Non-pigmented ciliary epithelial cell (primary cell): ENCODE data around the gene ZNF626.
"Not testable (repeated sequence)": the region's sequence is repeated elsewhere in the genome, so short reads cannot be mapped to it uniquely, and the experiment has no call there.

Experiments
- DNase-seq: peaks from one replicate; pipeline ENCODE4 v3.0.0-alpha.2; 2010; ENCODE audit warnings: low read depth

The ZNF626 gene

GRCh38 chr19:20661150-20661819 is at the start of gene ZNF626:
Gene ZNF626 (minus strand): TSS chr19:20661571. CDS start chr19:20661446, 125 bp downstream.
- DNase-seq: peak; percentile 91

GRCh38 chr19:20669263-20669662 is 7.9 kb upstream of the ZNF626 start:
- no peak for DNase-seq

DNA sequence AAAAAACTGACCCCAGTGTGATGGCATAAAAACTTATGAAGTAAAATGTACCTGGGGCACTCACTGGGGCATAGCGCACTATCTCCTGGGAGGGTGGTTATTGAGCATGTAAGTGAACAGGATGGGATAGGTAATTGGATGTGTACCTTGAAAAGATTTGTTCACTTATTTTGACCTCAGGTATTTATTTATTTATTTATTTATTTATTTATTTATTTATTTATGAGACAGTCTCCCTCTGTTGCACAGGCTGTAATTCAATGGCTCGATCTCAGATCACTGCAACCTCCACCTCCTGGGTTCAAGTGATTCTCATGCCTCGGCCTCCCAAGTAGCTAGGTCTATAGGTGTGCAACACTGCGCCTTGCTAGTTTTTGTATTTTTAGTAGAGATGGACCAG is 5.9 kb upstream of the ZNF626 start:
- DNase-seq: no peak

- DNase-seq: no peak
Measured at GRCh38 chr19:20664901-20665781, 3.8 kb upstream of the ZNF626 start.

GRCh38 chr19:20664475-20664874 is 3.1 kb upstream of the ZNF626 start:
- DNase-seq: not testable (repeated sequence)

DNA sequence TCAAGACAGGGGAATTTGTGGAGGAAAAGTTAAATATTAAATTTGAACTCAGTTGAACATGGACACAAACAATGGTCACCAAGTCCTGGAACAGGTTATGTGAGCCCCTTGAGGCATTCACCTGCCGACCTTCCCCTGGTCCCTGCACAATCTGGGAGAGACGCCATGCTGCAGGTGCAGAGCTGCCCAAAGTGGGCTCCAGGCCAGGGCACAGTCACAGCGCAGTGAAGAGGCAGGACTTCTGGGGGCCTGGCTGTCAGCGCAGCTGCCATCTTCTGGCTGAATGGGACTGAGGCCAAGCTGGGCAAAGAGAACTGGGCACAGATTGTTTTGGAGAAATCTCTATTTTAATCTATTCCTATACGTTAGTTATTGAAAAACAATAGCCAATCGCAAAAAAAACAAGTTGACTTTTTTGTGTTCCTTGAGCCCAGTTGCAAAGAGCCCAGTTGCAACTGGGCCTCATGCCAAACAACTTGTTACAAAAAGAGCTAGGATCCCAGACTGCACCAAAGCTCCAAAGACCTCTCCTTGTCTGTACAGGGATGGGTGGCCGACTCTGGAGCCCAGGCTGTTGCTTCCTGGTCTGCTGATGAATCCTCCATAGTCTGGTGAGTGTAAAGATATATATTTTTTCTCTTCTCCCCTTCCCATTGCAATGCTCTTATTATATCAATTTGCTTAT is 1.2 kb upstream of the ZNF626 start:
- no peak for DNase-seq

DNA sequence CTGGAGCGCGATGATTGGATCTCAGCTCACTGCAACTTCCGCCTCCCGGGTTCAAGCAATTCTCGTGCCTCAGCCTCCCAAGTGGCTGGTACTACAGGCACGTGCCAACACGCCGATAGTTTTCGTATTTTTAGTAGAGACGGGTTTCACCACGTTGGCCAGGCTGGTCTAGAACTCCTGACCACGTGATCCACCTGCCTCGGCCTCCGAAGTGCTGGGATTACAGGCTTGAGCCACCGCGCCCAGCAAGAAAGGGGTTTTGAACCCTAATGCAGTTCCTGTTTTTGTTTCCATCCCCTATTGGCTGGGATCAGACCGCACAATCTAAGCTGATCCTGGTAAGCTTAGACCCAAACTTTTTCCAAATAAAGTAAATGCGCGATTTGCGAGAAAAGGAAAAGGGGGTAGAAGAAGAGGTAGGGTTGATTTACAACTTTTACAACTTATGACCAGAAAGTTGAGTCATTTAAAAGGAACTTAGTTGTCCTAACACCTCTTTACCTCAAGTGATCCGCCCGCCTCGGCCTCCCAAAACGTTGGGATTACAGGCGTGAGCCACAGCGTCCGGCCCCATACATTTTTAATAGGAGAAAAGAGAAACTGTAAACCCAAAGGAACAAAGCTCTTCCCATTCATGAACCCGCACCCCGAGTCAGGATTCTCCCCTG is 764 bp downstream of the ZNF626 start:
- no peak for DNase-seq

DNA sequence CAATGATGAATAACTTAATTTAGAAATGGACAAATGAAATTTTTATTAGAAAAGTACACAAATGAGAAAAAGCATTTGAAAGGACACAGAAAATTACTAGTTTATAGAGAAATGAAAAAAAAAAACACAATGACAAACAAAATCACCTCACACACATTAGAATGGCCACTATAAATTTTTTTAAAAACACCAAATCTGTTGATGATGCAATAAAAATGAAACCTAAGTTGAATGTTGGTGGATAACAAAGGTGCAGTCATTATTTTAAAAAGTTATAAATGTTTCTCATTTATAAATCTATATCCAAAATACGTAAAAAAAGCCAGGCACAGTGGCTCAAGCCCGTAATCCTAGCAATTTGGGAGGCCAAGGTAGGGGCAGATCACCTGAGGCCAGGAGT is 20.8 kb downstream of the ZNF626 start:
- DNase-seq: no peak

- no peak for DNase-seq
Measured at GRCh38 chr19:20640023-20640422, 21.3 kb downstream of the ZNF626 start.

DNA sequence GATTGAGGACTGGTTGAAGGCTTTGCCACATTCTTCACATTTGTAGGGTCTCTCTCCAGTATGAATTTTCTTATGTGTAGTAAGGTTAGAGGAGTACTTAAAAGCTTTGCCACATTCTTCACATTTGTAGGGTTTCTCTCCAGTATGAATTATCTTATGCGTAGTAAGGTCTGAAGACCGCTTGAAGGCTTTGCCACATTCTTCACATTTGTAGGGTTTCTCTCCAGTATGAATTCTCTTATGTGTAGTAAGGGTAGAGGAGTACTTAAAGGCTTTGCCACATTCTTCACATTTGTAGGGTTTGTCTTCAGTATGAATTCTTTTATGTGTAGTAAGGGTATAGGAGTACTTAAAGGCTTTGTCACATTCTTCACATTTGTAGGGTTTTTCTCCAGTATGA is 36.8 kb downstream of the ZNF626 start:
- DNase-seq: not testable (repeated sequence)

GRCh38 chr19:20616071-20616470 is 45.3 kb downstream of the ZNF626 start:
- DNase-seq: no peak

DNA sequence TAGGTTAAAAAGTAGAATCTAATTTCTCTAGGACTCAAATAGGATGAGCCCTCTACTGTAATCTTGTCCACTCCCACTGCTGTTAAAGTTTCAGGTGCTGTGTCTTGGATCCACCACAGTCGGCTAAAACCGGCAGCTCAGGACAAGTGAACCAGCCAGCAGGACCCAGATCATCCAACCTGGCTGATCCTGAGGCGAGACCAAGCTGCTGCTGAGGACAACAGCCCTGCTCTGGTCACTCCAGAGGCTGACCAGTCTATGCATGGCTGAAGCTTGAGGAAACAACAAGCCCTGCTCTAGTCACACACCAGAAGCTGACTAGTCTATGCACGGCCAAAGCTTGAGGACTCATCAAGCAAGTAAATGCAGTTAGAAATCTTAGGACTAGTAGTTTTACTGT is 46.4 kb downstream of the ZNF626 start:
- DNase-seq: not testable (repeated sequence)

- no peak for DNase-seq
Measured at GRCh38 chr19:20612711-20613316, 48.6 kb downstream of the ZNF626 start.

GRCh38 chr19:20611866-20612265 is 49.5 kb downstream of the ZNF626 start:
- no peak for DNase-seq

GRCh38 chr19:20607943-20608342 is 53.4 kb downstream of the ZNF626 start:
- DNase-seq: no peak
